ENCODE data around the gene TSPYL2.

Gene TSPYL2

GRCh38 chrX:53081925-53082772 lies at the start of gene TSPYL2:
Gene TSPYL2, plus strand, starts transcription at chrX:53082367. Its CDS starts 132 bp downstream, at chrX:53082499.
- peak; percentile 93 for DNase-seq

- DNase-seq = no peak
Observed at GRCh38 chrX:53036149-53036548, 46.0 kb upstream of the TSPYL2 start.

- no peak for DNase-seq
Observed at GRCh38 chrX:53039236-53039635, 42.9 kb upstream of the TSPYL2 start.

- no peak for DNase-seq
Observed at GRCh38 chrX:53044995-53045394, 37.2 kb upstream of the TSPYL2 start.

DNA sequence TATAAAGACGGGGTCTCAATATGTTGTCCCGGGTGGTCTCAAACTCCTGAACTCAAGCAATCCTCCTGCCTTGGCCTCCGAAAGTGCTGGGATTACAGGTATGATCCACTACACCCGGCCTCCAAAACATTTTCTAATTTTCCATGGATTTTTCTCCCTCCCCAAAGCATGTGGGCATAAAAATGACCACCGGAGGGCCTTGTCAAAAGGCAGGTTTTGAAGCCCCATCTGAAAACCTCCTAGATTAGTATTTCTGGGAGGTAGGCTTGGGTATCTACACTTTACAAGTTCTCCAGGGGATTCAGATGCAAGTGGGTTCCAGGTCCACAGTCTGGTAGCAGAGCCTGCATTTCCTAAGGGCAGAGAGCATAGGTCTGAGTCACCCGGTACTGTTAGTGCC lies 34.9 kb upstream of the TSPYL2 start:
- no peak for DNase-seq

DNA sequence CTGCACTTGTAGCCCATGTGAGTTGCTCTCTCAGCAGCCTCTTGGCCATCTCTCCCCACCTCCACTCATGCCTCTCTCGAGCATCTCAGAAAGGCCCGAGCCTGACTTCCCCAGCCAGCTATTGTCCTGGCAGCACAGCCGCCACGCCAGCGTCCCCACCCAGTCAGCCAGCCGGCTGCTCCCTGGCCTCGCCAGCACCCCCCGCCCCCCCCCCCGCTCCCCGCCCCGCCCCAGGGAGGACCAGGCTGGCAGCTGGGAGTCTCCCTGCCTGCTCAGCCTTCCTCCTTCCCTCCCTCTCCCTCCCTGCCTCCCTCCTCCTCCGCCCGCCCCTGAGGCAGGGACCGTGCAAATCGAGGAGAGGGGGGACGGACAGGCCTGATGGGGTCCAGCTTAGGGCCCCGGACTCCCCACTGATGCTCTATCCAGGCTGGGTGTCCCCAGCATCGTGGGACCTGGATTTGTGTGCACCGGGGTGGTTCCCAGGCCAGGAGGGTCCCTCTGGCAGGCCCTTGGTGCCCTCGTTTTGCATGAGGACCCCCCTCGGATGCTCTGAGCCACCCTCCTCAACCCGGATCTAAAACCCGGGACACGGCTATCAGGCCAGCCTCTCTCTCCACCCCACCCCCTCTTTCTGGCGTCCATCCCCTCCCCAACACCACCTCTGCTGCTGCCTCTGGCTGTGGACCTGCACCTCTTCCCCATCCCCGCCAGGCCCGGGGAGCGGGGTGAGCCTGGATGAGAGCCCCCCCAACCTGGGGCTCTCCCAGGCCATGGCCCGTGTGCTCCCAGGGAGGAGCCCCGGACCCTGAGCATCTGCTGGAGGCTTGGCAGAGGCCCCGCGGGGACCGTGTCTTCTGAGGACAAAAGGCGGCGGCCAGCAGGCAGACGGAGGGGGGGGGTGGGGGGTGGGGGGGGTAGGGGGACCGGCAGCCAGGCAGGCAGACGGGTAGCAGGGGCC lies 33.7 kb upstream of the TSPYL2 start, which contains the start of gene GPR173:
GPR173 (plus strand) TSS at position 621 of the 958 bp plus-strand sequence. CDS start 27,833 bp downstream, outside the sequence.
- DNase-seq = no peak

GRCh38 chrX:53049127-53049517 lies 33.0 kb upstream of the TSPYL2 start:
- no peak for DNase-seq

DNA sequence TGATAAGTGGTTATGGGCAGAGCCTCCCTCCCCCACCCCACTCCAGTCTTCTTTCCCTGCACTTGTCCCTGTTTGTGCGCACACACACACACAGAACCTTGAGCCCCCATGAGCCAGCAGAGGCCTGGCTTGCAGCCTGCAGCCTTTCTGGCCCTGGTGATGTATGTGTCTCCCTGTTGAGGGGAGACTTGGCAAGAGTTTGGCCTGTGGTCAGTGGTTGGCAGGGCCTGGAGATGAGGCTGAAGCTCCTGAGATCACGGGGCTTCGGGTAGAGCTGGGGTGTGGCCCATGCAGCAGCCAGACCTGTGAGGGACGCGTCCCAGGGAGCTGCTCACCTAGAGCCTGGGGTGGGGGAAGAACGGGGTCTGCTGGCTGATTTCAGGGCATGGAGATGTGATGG lies 31.3 kb upstream of the TSPYL2 start:
- DNase-seq = no peak

GRCh38 chrX:53055244-53055849 lies 26.8 kb upstream of the TSPYL2 start:
- DNase-seq = no peak

- DNase-seq = no peak
Observed at GRCh38 chrX:53056292-53056691, 25.9 kb upstream of the TSPYL2 start.

GRCh38 chrX:53065104-53065503 lies 17.1 kb upstream of the TSPYL2 start:
- DNase-seq = no peak

DNA sequence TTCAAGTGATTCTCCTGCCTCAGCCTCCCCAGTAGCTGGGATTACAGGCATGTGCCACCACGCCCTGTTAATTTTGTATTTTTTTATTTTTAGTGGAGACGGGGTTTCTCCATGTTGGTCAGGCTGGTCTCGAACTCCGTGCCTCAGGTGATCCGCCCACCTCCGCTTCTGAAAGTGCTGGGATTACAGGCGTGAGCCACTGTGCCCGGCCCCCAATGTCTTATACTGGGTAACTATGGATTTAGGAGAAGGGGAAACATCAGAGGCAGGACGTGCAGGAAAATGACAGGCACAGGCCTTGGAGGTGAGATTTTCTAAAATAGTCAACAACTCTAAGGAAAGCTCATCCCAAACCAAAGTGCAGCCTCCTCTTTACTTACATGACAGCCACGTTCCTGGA lies 11.1 kb upstream of the TSPYL2 start:
- DNase-seq = no peak

DNA sequence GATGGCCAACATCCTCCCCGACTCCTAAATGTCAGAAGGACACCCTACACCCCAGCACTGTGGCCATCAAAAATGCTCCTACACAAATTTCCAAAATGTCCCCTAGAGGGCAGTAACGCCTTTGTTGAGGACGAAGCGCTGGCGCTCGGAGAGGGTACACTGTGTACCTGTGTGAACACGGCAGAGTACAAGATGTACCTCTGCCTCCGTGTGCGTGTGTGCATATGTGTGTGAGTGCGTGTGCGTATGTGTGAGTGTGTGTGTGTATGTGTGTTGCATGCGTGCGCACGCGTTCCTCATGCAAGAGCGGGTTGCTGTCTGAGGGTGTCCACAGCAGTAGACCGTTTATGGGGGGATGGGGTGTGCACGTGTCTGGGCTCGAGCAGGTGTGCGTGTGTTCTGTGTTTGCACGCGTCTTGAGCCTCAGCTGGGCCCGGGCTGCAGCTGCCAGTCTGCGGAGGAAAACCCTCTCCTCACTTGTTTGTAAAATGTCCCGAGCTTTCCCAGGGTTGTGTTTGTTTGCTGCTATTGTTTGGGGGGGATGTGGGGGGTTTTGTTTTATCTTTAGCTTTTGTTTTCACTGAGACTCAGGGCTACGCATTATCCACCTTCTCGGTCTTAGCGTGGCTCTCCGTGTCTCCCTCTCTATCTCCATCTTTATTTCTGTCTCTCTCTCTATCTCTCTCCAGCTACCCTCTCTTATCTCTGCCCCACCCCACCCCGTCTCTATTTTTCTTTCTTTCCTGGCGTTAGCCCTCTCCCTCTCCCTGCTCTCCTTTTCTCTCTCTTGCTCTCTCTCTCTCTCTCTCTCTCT lies 10.4 kb upstream of the TSPYL2 start:
- peak; percentile 70 for DNase-seq

DNA sequence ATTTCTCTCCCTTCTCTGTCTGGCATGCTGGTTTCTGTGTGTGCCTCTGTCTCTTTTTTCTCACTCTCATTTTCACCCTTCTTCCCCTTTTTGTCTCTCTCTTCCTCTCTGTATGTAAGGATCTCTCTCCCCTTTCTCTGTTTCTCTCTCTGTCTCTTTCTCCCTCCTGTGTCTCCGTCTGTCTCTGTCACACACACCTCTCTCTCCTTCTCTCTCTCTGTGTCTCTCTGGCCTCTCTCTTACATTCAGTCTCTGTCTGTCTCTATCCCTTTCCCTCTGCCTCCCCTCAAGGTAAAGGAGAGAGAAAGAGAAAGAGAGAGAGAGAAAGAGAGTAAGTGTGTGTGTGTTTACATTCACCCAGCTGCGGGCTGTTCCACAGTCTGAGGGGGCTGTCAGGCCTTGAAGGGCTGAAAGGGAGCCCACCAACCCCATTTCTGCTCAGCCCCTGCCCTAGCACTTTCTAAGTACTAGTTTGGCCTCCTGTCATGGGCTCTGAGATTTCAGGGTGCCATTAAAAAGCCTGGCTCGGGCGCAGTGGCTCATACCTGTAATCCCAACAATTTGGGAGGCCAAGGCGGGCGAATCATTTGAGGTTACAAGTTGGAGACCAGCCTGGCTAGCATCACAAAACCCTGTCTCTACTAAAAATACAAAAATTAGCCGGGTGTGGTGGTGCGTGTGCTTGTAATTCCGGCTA lies 9.6 kb upstream of the TSPYL2 start:
- DNase-seq = no peak

DNA sequence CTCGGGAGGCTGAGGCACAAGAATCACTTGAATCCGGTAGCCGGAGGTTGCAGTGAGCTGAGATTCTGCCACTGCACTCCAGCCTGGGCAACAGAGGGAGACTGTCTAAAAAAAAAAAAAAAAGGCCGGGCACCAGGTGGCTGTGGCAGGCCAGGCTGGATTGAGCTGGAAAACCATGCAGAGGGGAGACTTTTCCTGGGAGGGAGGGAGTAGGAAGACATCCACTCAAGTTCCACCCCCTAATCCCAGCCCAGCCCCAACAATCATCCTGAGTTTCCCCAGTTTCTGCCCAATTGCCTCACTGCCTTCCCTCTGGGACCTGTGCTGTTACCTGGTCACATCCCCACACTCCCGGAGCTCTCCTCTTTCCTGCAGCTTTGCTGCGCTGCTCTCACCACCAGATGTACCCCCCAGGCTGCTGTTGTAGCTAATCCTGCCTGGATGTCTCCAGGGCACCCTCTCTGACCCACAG lies 9.0 kb upstream of the TSPYL2 start:
- no peak for DNase-seq

DNA sequence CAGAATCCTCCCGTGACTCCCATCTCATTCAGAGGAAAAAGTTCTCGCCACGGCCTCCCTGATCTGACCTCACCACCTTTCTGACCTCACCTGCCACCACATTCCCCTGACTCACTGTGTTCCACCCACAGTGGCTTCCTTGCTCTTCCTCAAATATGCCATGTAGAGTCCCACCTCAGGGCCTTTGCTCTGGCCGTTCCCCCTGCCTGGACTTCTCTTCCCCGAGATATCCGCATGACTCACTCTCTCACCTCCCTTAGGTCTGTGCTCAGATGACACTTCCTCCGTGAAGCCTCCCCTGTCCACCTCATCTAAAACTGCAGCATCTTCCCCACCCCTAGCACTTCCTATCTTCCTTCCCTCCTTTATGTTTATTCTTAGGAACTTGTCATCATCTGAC lies 7.2 kb upstream of the TSPYL2 start:
- no peak for DNase-seq

DNA sequence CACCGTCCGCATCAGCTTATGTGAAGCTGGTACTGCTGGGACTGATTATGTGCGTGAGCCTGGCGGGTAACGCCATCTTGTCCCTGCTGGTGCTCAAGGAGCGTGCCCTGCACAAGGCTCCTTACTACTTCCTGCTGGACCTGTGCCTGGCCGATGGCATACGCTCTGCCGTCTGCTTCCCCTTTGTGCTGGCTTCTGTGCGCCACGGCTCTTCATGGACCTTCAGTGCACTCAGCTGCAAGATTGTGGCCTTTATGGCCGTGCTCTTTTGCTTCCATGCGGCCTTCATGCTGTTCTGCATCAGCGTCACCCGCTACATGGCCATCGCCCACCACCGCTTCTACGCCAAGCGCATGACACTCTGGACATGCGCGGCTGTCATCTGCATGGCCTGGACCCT lies 5.5 kb upstream of the TSPYL2 start:
- no peak for DNase-seq

DNA sequence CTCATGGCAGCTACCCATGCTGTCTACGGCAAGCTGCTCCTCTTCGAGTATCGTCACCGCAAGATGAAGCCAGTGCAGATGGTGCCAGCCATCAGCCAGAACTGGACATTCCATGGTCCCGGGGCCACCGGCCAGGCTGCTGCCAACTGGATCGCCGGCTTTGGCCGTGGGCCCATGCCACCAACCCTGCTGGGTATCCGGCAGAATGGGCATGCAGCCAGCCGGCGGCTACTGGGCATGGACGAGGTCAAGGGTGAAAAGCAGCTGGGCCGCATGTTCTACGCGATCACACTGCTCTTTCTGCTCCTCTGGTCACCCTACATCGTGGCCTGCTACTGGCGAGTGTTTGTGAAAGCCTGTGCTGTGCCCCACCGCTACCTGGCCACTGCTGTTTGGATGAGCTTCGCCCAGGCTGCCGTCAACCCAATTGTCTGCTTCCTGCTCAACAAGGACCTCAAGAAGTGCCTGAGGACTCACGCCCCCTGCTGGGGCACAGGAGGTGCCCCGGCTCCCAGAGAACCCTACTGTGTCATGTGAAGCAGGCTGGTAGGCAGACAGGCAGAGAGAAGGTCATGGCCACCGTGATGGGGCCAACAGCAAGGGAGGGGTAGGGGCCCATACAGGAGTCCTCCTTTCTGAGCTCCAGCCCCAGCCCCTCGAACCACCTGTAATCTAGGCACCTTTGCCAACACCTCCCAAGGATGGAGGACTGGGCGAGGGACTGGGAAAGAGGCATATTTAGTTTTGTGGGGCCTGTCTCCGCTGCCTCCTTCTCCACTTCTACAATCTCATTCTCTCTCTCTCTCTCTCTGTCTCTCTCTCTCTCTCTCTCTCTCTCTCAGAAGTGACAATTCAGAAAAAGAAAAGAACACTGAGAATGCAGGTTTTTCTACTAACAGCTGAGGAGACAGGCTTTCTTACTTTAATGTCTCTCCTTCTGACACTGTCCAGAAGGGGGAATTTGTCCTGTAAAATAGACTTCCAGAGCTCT lies 4.7 kb upstream of the TSPYL2 start:
- DNase-seq = no peak

DNA sequence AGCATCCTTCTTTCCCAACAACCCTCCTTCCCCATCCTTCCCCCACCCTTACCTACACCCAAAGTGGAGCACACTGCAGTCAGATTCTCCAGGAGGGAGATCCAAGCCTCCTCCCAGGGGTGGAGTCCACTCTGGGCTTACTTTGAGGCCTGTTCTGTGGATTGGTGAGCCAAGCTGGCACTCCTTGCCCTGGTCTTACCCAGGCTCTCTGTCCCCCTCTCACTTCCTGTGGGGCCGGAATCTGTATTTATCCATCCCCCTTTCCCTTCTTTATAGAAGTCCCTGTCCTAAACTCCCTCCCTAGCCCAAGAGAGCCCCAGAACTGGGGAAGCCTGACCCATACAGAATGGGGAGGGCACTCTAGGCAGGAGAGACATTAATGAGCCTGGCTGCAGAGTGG lies 3.2 kb upstream of the TSPYL2 start:
- DNase-seq = no peak

Measured in stimulated activated CD4-positive, alpha-beta T cell treated with anti-CD3 and anti-CD28 coated beads, Interleukin-4, amount 100 ng/mL, for 24 hours (primary cell).